K562 (cell line): Measurements from ENCODE around the gene WDR18. TPM values are rescaled to one million over a fixed set of nuclear protein-coding genes. Genes with fewer than 3 reads are reported as not detected.

ENCODE experiments used
- ATAC-seq: fragments of 200-7000 bp; cut with Tn5 transposase; 3 replicates; pipeline ENCODE4 v1.9.1; 2020; ENCODE audit warnings: moderate library complexity
- BruUV-seq: library from RNA; stranded (reverse); fragments of 400-500 nt; replicated peaks from 2 replicates; lab custom pipeline; 2021; lab: Mats Ljungman, UMichigan
- CTCF ChIA-PET: fragments of 300-600 bp; formaldehyde crosslinking; extraction: SDS; loops from one replicate; lab custom pipeline; 2021; ENCODE audit warnings: low intra/inter-chr PET ratio; lab: Yijun Ruan, JAX
- POLR2A ChIA-PET: fragments of 300-600, 350-650 bp; sonication (Branson Sonifier 250); formaldehyde crosslinking; extraction: SDS; loops from one replicate; lab custom pipeline; 2021; ENCODE audit warnings: antibody characterized with exemption, inconsistent platforms; lab: Yijun Ruan, JAX
- DNase-seq, 4 experiments: peaks; one replicate each; pipeline versions ENCODE4 v3.0.0 to v3.0.0-alpha.2; 2011 to 2018; ENCODE audit warnings: low spot score in 3 of 4, mixed read lengths in 3 of 4; ENCODE audit errors: extremely low read depth in 1 of 4
- FAIRE-seq: peaks from 2 replicates; lab custom pipeline; 2011; peaks lifted over from hg19 to GRCh38; lab: Jason Lieb, UNC
- H2AFZ ChIP-seq: 2 replicates; pipeline ENCODE4 v1.6.0; 2011; ENCODE audit warnings: low read depth, low read length, control low read depth, inconsistent platforms
- H3K27ac ChIP-seq: fragments of 200-600 bp; 3 replicates; pipeline ENCODE4 v1.8.0; 2011; ENCODE audit warnings: low read depth, mild to moderate bottlenecking, control low read depth, inconsistent platforms, low read length, moderate library complexity, mixed read lengths; ENCODE audit errors: extremely low read depth
- H3K27me3 ChIP-seq, 2 experiments: fragments of 300-600 bp in 1 of 2; 2 replicates in 1 of 2; 3 replicates in 1 of 2; pipeline versions ENCODE4 v1.6.0 to v1.8.0; 2011; ENCODE audit warnings: inconsistent platforms in 2 of 2, low read length in 2 of 2, mild to moderate bottlenecking in 1 of 2, mixed read lengths in 1 of 2, moderate library complexity in 1 of 2; ENCODE audit not compliant: control insufficient read depth in 2 of 2, insufficient read depth in 2 of 2
- H3K36me3 ChIP-seq: fragments of 300-600 bp; 3 replicates; pipeline ENCODE4 v1.8.0; 2011; ENCODE audit warnings: mild to moderate bottlenecking, low read length, inconsistent platforms; ENCODE audit not compliant: control insufficient read depth, insufficient read depth
- H3K4me1 ChIP-seq, 2 experiments: fragments of 200-600 bp in 1 of 2; replicated peaks in 1 of 2; 2 replicates in 1 of 2; 3 replicates in 1 of 2; pipeline versions ENCODE4 v1.5.1 to v1.8.0; 2011; ENCODE audit warnings: inconsistent platforms in 2 of 2, low read length in 2 of 2, mild to moderate bottlenecking in 1 of 2, mixed read lengths in 1 of 2, moderate library complexity in 1 of 2; ENCODE audit not compliant: control insufficient read depth in 2 of 2, insufficient read depth in 2 of 2
- H3K4me2 ChIP-seq: 2 replicates; pipeline ENCODE4 v1.6.1; 2011; ENCODE audit warnings: low read length, control low read depth, inconsistent platforms, mixed read lengths; ENCODE audit not compliant: insufficient read depth
- H3K4me3 ChIP-seq: fragments of 200-600 bp; sonication (generic), shearing (Covaris generic); 2 replicates; pipeline ENCODE4 v1.5.1; 2016; ENCODE audit warnings: control low read depth, inconsistent platforms
- H3K79me2 ChIP-seq: fragments of 200-600 bp; 3 replicates; pipeline ENCODE4 v1.8.0; 2011; ENCODE audit warnings: low read length, inconsistent platforms; ENCODE audit not compliant: control insufficient read depth, insufficient read depth
- H3K9ac ChIP-seq, 2 experiments: 2 replicates each; pipeline versions ENCODE4 v1.6.0 to v1.6.1; 2011; ENCODE audit warnings: low read depth in 2 of 2, low read length in 2 of 2, control low read depth in 1 of 2, inconsistent platforms in 1 of 2, mild to moderate bottlenecking in 1 of 2, mixed read lengths in 1 of 2; ENCODE audit not compliant: insufficient read depth in 1 of 2
- H3K9me1 ChIP-seq: one replicate; pipeline ENCODE4 v1.6.0; 2011; ENCODE audit warnings: inconsistent platforms, mild to moderate bottlenecking, low read length, moderate library complexity; ENCODE audit not compliant: control insufficient read depth, insufficient read depth
- H3K9me3 ChIP-seq: replicated peaks from 2 replicates; pipeline ENCODE4 v1.5.1; 2011; ENCODE audit warnings: low read depth, low read length, inconsistent platforms; ENCODE audit not compliant: control insufficient read depth, insufficient read depth
- H4K20me1 ChIP-seq: replicated peaks from 2 replicates; pipeline ENCODE4 v1.6.1; 2011; ENCODE audit warnings: low read length, inconsistent platforms, mixed read lengths; ENCODE audit not compliant: control insufficient read depth, insufficient read depth
- E2F6 ChIP-seq, 2 experiments: IDR thresholded peaks; 2 replicates each; pipeline ENCODE4 v1.6.1; 2011; ENCODE audit warnings: borderline replicate concordance in 1 of 2, control low read depth in 1 of 2, low read depth in 1 of 2, low read length in 1 of 2, mild to moderate bottlenecking in 1 of 2, mixed read lengths in 1 of 2, moderate library complexity in 1 of 2; ENCODE audit not compliant: insufficient read depth in 1 of 2, insufficient read length in 1 of 2, poor library complexity in 1 of 2, severe bottlenecking in 1 of 2; ENCODE audit errors: extremely low read depth in 1 of 2
- KDM5B ChIP-seq: fragments of 200-600 bp; sonication (generic); IDR thresholded peaks from 2 replicates; pipeline ENCODE4 v1.6.1; 2012; ENCODE audit warnings: low read depth, mild to moderate bottlenecking, moderate library complexity, low read length, control low read depth, inconsistent platforms; ENCODE audit not compliant: insufficient replicate concordance
- NCOA1 ChIP-seq: fragments of 450-650 bp; IDR thresholded peaks from 2 replicates; pipeline ENCODE4 v1.6.1; 2016; ENCODE audit warnings: low read depth
- PHF8 ChIP-seq: fragments of 200-600 bp; sonication (generic); IDR thresholded peaks from 2 replicates; pipeline ENCODE4 v1.6.1; 2012; ENCODE audit warnings: mixed run types, mild to moderate bottlenecking, inconsistent platforms, low read length, moderate library complexity, borderline replicate concordance
- POLR2G ChIP-seq: fragments of 200-400 bp; formaldehyde crosslinking; IDR thresholded peaks from 2 replicates; pipeline ENCODE4 v1.6.1; 2017; ENCODE audit warnings: low read depth, mild to moderate bottlenecking, antibody characterized with exemption, low read length, moderate library complexity
- PTTG1 ChIP-seq: fragments of 450-650 bp; IDR thresholded peaks from 2 replicates; pipeline ENCODE4 v1.6.1; 2016; ENCODE audit warnings: low read depth, mild to moderate bottlenecking, missing genetic modification characterization, missing compliant biosample characterization
- ZNF232 ChIP-seq: sonication (generic); formaldehyde crosslinking; IDR thresholded peaks from 2 replicates; pipeline ENCODE4 v1.8.0; 2022; ENCODE audit warnings: mild to moderate bottlenecking, missing genetic modification reagents
- ZNF592 ChIP-seq: fragments of 450-650 bp; IDR thresholded peaks from 2 replicates; pipeline ENCODE4 v1.6.1; 2017; ENCODE audit warnings: antibody characterized with exemption, mild to moderate bottlenecking
- ZNF740 ChIP-seq, 3 experiments: fragments of 200-800 bp in 1 of 3; sonication (Bioruptor generic) in 1 of 3; sonication (generic) in 1 of 3; formaldehyde crosslinking in 1 of 3; IDR thresholded peaks; 2 replicates each; pipeline versions ENCODE4 v1.6.1 to v1.8.0; 2016 to 2022; ENCODE audit warnings: mild to moderate bottlenecking in 2 of 3, missing compliant biosample characterization in 2 of 3, missing genetic modification characterization in 2 of 3, missing genetic modification reagents in 1 of 3
- WGBS: fragments of 100-300 bp; shearing (Covaris generic); methylation state at CpG from one replicate; pipeline ENCODE4 v1.1.6; 2016; ENCODE audit warnings: low coverage, mixed read lengths; ENCODE audit not compliant: insufficient coverage; ENCODE audit errors: missing lambda C conversion rate; 5-methylcytosine and 5-hydroxymethylcytosine counted together
- in situ Hi-C: fragments of 300-500 bp; cut with MboI; formaldehyde crosslinking; loops from 4 replicates; pipeline ENCODE4 v1.15.0; 2018; ENCODE audit warnings: inconsistent platforms, mixed read lengths
- intact Hi-C: fragments of 100-400 bp; cut with micrococcal nuclease; formaldehyde crosslinking; loops from 2 replicates; pipeline ENCODE4 v1.14.2; 2022
- polyA plus RNA-seq, 8 experiments: library from polyadenylated mRNA; depleted of rRNA in 4 of 8; stranded (reverse) in 5 of 8; unstranded in 3 of 8; fragments of >200 nt; fragmentation: Nextera tagmentation in 2 of 8; fragmentation: Illumina TruSeq in 1 of 8; extraction: Ambion mirVana in 2 of 8; extraction: Trizol in 1 of 8; gene quantifications; 2 replicates each; pipeline versions ENCODE4 v1.2.1 to v1.2.3, GENCODE V29; 2011 to 2014; ENCODE audit warnings: inconsistent platforms in 1 of 8, missing spikeins in 1 of 8
- total RNA-seq, 7 experiments: library from RNA; depleted of rRNA in 6 of 7; stranded (reverse); fragments of >200 nt in 6 of 7; fragmentation: Illumina TruSeq in 2 of 7; extraction: Trizol in 2 of 7; gene quantifications; 2 replicates each; pipeline versions ENCODE4 v1.2.1 to v1.2.3, GENCODE V29; 2011 to 2021; ENCODE audit warnings: low replicate concordance in 1 of 7

Gene WDR18
- total and polyA plus RNA-seq, 9 of the 15 experiments (the other 6 are each of a cell fraction or from before 2014, with no cell fraction given) = 0.65 to 181 (median 30.1) TPM

GRCh38 chr19:979318-979741 lies 4.8 kb upstream of the WDR18 start:
- WGBS = 68% methylated on average over 13 of the region's 19 CpGs
- POLR2A ChIA-PET = interaction anchor here (1.0 kb wide), 2 partner anchors 8 to 56 kb away, joined by 5 read pairs; no protein-coding TSS in a partner anchor
- TF ChIP-seq E2F6 (IDR thresholded peaks at IDR 0.05; ENCODE audit: borderline replicate concordance in 1 of 2, extremely low read depth in 1 of 2, insufficient read depth in 1 of 2, insufficient read length in 1 of 2, low read depth in 1 of 2, low read length in 1 of 2, poor library complexity in 1 of 2, severe bottlenecking in 1 of 2) = no peak
- peak; percentile 58; the same call in 1 of the 2 replicates for TF ChIP-seq ZNF740 (CRISPR knock-in tag; IDR thresholded peaks at IDR 0.05)
- TF ChIP-seq ZNF740 (tag; IDR thresholded peaks at IDR 0.05) = no peak
- TF ChIP-seq ZNF232 (CRISPR knock-in tag) = no peak
- TF ChIP-seq PTTG1 (tag) = no peak
- TF ChIP-seq KDM5B = peak; percentile 58
- TF ChIP-seq PHF8 = peak; percentile 23; the same call in 1 of the 2 replicates
- TF ChIP-seq POLR2G = peak; percentile 57
- peak; percentile 23; the same call in 1 of the 2 replicates for TF ChIP-seq ZNF592
- no peak for TF ChIP-seq NCOA1

More at GRCh38 chr19:979318-979741, 4.8 kb upstream of the WDR18 start:
- Histone ChIP-seq H3K36me3 (no peaks in the 10 kb centered on the region), H3K4me3 (no peak overlapping the region), H3K4me1 (peaks cover 24 to 76% of the 10 kb centered on the region in 2 experiments), H3K4me2 (no peak overlapping the region; the same call in 1 of the 2 replicates), H3K9ac (peak overlapping the region; percentile 51 to 89; a peak in 3 of 4 replicates), H3K9me3 (no peaks in the 10 kb centered on the region), H3K9me1 (no peaks in the 10 kb centered on the region), H3K27ac (peak overlapping the region; percentile 71), H3K27me3 (no peaks in the 10 kb centered on the region), H3K79me2 (peaks cover 16% of the 10 kb centered on the region), H2AFZ (no peak overlapping the region), H4K20me1 (no peaks in the 10 kb centered on the region)
- intact Hi-C loops = no loop called here
- in situ Hi-C loops = no loop called here
- DNase-seq = peak in 2 of 4 experiments; percentile 47 to 48
- FAIRE-seq = no peak
- BruUV-seq = no TSS peak
- CTCF ChIA-PET = interaction anchor here (0.6 kb wide), 1 partner anchor 53 kb away, joined by 3 read pairs; no protein-coding TSS in a partner anchor
- ATAC-seq = no peak
